NCI-H1417 treated with DMSO at 0.1 percent for 48 hours (cell line): ENCODE measurements around the gene SNX33.
"Not testable (repeated sequence)": the region's sequence is repeated elsewhere in the genome, so short reads cannot be mapped to it uniquely, and the experiment has no call there.

Experiments used
- DNase-seq: peaks from one replicate; lab custom pipeline; 2025; lab: John Stamatoyannopoulos, UW

SNX33 gene

DNA sequence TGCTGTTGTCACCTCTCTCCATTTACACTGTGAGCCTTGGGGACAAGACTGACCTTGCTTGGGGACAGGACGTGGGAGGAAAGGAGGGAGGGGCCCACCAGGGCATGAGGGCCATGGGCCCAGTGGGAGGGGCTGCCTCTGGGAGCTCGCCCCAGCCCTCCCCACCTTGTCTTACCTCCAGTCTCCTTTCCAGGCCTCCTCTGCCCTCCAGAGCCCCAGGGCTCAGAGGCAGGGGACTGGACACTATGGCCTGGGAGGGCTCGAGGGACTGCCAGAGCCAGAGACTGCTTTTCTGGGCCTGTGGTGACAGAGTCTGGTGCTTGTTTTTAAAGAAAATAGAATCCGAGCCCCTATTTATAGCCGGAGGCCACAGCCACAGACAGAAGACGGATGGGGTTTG, 54.7 kb downstream of the SNX33 start:
- no peak for DNase-seq

DNA sequence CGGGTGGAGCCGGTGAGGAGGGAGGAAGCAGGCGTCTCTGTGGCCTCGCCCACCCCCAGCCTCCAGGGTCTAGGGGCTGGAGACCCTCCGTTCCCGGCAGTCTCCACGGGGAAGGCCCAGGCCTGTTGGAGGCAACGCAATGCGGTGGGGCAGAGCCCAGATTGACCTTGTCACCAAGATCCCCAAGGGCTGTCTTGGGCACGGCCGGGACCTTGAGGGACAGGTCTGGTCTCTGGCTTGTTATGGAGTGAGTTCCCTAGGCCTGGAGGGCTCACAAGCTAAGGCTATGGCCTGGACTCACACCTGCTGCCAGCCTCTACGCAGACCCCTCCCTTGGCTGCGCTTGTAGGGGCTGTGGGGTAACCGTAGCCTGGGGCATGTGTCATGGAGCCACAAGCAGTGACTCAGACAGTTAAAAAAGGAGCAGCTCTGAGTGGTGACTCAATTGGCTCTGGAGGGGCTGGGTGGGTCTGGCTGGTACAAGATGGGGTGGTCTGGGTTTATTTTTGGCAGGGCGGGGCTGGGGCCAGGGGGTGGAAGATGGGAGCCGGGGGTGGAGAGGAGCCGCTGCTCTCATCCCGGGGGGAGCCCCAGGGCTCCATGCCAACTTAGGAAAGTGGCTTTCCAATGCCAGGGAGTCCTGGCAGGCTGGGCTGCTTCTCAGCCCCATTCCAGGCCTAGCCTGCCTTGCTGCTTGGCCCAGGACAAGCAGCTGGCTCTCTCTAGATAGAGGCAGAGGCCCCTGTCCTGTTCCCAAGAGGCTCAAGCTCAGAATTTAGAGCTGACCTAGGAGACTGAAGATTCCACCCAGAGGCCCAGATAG, 55.9 kb downstream of the SNX33 start:
- DNase-seq = not testable (repeated sequence)

GRCh38 chr15:75704263-75704615, 56.5 kb downstream of the SNX33 start:
- DNase-seq = no peak

GRCh38 chr15:75704618-75705017, 56.9 kb downstream of the SNX33 start:
- DNase-seq = no peak

DNA sequence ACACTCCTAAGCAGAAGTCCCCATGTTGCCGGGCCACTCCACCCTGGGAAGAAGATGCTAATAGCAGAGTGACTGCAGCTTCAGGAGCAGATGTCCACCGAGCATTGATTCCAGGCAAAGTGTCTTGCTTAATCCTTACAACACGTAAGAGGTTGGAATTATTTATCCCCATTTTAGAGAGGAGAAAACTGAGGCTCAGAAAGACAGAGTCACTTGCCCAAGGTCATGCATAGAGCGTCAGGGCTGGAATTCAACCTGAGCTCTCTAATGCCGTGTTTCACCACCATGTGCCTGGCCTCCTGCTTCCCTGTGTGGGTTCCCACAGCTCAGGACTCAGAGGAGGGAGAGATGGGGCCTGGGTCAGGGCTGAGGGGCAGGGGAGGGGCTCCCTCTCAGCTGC, 57.7 kb downstream of the SNX33 start:
- DNase-seq = not testable (repeated sequence)

- no peak for DNase-seq
Observed at GRCh38 chr15:75705854-75706681, 58.4 kb downstream of the SNX33 start.

- no peak for DNase-seq
Observed at GRCh38 chr15:75706682-75706954, 58.9 kb downstream of the SNX33 start.

DNA sequence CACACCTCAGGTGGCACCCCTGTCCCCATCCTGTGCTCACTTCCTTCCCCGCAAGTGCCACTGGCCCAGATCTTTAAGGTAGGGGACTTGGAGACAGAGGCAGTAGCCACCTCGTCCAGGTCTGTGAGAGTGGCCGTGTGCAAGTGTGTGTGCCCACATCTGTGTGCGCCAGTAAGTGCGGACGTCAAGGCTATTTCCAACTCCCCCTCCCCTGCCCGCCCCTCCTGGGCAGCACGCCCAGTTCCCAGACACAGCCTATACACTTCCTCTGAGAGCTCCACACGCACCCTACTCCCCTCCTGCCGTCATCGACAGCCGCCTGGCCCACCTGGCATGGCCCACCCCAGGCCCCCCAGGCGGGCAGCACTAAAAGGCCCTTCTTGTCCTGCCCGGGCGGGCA, 61.7 kb downstream of the SNX33 start:
- not testable (repeated sequence) for DNase-seq

GRCh38 chr15:75710874-75711273, 63.2 kb downstream of the SNX33 start:
- not testable (repeated sequence) for DNase-seq

DNA sequence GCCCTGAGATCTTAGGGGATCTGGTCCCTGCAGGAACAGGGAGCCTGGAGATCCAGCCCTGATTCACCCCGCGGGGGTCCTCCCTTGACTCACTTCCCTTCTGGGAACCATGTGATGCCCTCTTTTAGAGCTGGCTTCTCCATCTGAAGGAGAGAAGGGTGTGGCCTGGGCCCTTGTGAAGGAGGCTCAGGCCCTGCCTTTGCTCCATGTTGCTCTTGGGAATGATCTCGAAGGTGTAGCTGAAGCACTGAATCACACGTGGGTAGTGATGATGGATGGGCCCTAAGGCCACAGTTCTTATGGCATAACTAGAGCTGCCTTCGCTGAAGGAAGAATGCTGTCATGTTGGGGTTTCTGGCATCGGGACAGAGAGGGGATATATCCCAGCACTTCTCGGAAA, 63.8 kb downstream of the SNX33 start:
- not testable (repeated sequence) for DNase-seq
